Neural progenitor cell (in vitro differentiated cells): ENCODE results near the gene ARPC4. TPM values are rescaled to one million over a fixed set of nuclear protein-coding genes. Genes with fewer than 3 reads are reported as not detected.

Experiments
- DNase-seq: peaks from one replicate; pipeline ENCODE4 v3.0.0-alpha.2; 2016; ENCODE audit warnings: low spot score
- H2AFZ ChIP-seq: fragments of 200-600 bp; sonication (generic); replicated peaks from 2 replicates; pipeline ENCODE4 v1.6.1; 2016; ENCODE audit warnings: antibody characterized with exemption
- H3F3A ChIP-seq: fragments of 200-600 bp; sonication (generic); 2 replicates; pipeline ENCODE4 v1.6.1; 2016; ENCODE audit warnings: antibody characterized with exemption, low read depth
- H3K27ac ChIP-seq: fragments of 200-600 bp; sonication (generic); 2 replicates; pipeline ENCODE4 v1.5.1; 2016; ENCODE audit warnings: mild to moderate bottlenecking
- H3K27me3 ChIP-seq: fragments of 200-600 bp; sonication (generic); 2 replicates; pipeline ENCODE4 v1.6.1; 2016; ENCODE audit warnings: mild to moderate bottlenecking, moderate library complexity
- H3K36me3 ChIP-seq: fragments of 200-600 bp; sonication (generic); 2 replicates; pipeline ENCODE4 v1.5.1; 2016
- H3K4me1 ChIP-seq: fragments of 200-600 bp; sonication (generic); 2 replicates; pipeline ENCODE4 v1.6.1; 2016; ENCODE audit warnings: mixed run types
- H3K4me2 ChIP-seq: fragments of 200-600 bp; sonication (generic); 2 replicates; pipeline ENCODE4 v1.6.1; 2016
- H3K4me3 ChIP-seq: fragments of 200-600 bp; sonication (generic); 2 replicates; pipeline ENCODE4 v1.5.1; 2016
- H3K79me2 ChIP-seq: fragments of 200-600 bp; sonication (generic); 2 replicates; pipeline ENCODE4 v1.6.1; 2016; ENCODE audit warnings: low read depth
- H3K9ac ChIP-seq: fragments of 200-600 bp; sonication (generic); 2 replicates; pipeline ENCODE4 v1.6.1; 2016
- H3K9me3 ChIP-seq: fragments of 200-600 bp; sonication (generic); 2 replicates; pipeline ENCODE4 v1.5.1; 2016; ENCODE audit warnings: low read depth
- H4K20me1 ChIP-seq: fragments of 200-600 bp; sonication (generic); 2 replicates; pipeline ENCODE4 v1.6.1; 2016; ENCODE audit warnings: low read depth
- H3K27ac Mint-ChIP-seq: 3 replicates; pipeline ENCODE4 v1.8.0; 2021; ENCODE audit warnings: mixed read lengths
- H3K27me3 Mint-ChIP-seq: 2 replicates; pipeline ENCODE4 v1.8.0; 2022; ENCODE audit warnings: low read depth, mild to moderate bottlenecking, inconsistent platforms, moderate library complexity, mixed read lengths; ENCODE audit not compliant: insufficient read depth
- H3K36me3 Mint-ChIP-seq: 3 replicates; pipeline ENCODE4 v1.8.0; 2021; ENCODE audit warnings: mixed read lengths
- H3K4me1 Mint-ChIP-seq: 3 replicates; pipeline ENCODE4 v1.8.0; 2021; ENCODE audit warnings: mixed read lengths
- H3K4me3 Mint-ChIP-seq: 3 replicates; pipeline ENCODE4 v1.8.0; 2021; ENCODE audit warnings: mild to moderate bottlenecking, moderate library complexity, mixed read lengths
- H3K9me3 Mint-ChIP-seq: 3 replicates; pipeline ENCODE4 v1.8.0; 2020; ENCODE audit warnings: mixed read lengths
- EZH2 ChIP-seq: fragments of 200-600 bp; sonication (generic); IDR thresholded peaks from 2 replicates; pipeline ENCODE4 v1.6.1; 2017; ENCODE audit warnings: antibody characterized with exemption, mild to moderate bottlenecking, moderate library complexity
- EZH2phosphoT487 ChIP-seq: fragments of 200-600 bp; sonication (generic); IDR thresholded peaks from 2 replicates; pipeline ENCODE4 v1.6.1; 2017; ENCODE audit warnings: antibody characterized with exemption
- total RNA-seq: library from RNA; depleted of rRNA; stranded (reverse); fragments of >200 nt; gene quantifications from 2 replicates; pipeline ENCODE4 v1.2.3, GENCODE V29; 2015; ENCODE audit warnings: low replicate concordance
- TF ChIP-seq, protein P1 (sequence below): fragments of 200-600 bp; sonication (generic); IDR thresholded peaks from 2 replicates; pipeline ENCODE4 v1.5.1; 2017; ENCODE audit warnings: antibody characterized with exemption, mild to moderate bottlenecking

The ARPC4 gene
- total RNA-seq, 1 donor from 2014 or later = 126 TPM

DNA sequence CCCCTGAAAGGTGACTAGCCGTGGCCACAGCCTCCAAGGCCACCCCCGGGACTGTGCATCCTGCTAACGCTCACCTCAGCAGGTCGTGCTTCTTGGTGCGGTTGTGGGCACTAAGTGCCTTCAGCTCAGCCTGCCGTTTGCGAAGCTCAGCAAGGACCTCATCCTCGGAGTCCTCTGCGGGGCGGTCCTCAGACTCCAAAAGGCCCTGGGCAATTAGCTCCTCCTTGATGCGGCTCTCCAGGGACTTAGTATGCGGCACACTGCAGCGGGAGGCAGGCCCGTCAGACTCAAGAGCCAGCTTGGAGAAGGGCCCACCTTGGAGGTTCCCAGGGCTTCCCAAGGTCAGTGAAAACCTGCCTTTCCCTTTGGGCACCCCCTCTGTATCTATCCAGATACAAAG, 8.9 kb upstream of the ARPC4 start:
- H3K4me1 ChIP-seq = no peaks in the 10 kb centered on the region
- H3K36me3 Mint-ChIP-seq = peaks cover 26% of the 10 kb centered on the region
- H4K20me1 ChIP-seq = no peaks in the 10 kb centered on the region
- DNase-seq = no peak
- no peaks in the 10 kb centered on the region for H3K9me3 Mint-ChIP-seq
- no peak overlapping the region for H3K4me3 Mint-ChIP-seq
- H3K36me3 ChIP-seq = peaks cover 10% of the 10 kb centered on the region
- TF ChIP-seq EZH2 = no peak
- TF ChIP-seq, protein P1, sequence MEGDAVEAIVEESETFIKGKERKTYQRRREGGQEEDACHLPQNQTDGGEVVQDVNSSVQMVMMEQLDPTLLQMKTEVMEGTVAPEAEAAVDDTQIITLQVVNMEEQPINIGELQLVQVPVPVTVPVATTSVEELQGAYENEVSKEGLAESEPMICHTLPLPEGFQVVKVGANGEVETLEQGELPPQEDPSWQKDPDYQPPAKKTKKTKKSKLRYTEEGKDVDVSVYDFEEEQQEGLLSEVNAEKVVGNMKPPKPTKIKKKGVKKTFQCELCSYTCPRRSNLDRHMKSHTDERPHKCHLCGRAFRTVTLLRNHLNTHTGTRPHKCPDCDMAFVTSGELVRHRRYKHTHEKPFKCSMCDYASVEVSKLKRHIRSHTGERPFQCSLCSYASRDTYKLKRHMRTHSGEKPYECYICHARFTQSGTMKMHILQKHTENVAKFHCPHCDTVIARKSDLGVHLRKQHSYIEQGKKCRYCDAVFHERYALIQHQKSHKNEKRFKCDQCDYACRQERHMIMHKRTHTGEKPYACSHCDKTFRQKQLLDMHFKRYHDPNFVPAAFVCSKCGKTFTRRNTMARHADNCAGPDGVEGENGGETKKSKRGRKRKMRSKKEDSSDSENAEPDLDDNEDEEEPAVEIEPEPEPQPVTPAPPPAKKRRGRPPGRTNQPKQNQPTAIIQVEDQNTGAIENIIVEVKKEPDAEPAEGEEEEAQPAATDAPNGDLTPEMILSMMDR = no peak
- no peak for TF ChIP-seq EZH2phosphoT487
- no peaks in the 10 kb centered on the region for H3K4me1 Mint-ChIP-seq
- peaks cover 7% of the 10 kb centered on the region for H3F3A ChIP-seq
- no peak overlapping the region for H2AFZ ChIP-seq
- H3K27ac Mint-ChIP-seq = no peak overlapping the region
- no peak overlapping the region for H3K27ac ChIP-seq
- no peak overlapping the region for H3K4me2 ChIP-seq
- no peaks in the 10 kb centered on the region for H3K27me3 ChIP-seq
- H3K27me3 Mint-ChIP-seq = no peaks in the 10 kb centered on the region
- H3K9ac ChIP-seq = no peak overlapping the region
- H3K79me2 ChIP-seq = no peaks in the 10 kb centered on the region
- no peak overlapping the region for H3K4me3 ChIP-seq
- no peaks in the 10 kb centered on the region for H3K9me3 ChIP-seq

DNA sequence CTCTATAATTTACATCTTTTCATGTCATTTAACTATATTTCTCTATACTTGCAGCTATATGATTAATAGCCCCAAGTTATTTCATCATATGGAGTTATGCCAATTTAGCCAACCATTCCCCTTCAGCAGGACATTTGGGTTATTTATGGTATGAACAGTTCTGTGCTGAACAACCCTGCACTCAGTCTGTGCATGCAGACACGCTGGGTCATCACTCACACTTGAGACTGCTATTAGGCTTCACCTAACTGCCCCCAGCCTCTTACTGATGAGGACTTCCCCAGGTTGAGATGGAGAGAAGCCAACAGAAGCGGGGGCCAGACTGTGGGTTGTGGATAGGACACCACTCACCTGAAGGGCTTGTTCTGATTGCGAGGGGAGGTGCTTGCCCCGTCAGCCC, 7.9 kb upstream of the ARPC4 start:
- Mint-ChIP-seq H3K4me3 (no peak overlapping the region), H3K9me3 (no peaks in the 10 kb centered on the region), H3K4me1 (no peaks in the 10 kb centered on the region), H3K27me3 (no peaks in the 10 kb centered on the region), H3K36me3 (peaks cover 30% of the 10 kb centered on the region), H3K27ac (no peak overlapping the region)
- Histone ChIP-seq H3K27ac (no peak overlapping the region), H3K27me3 (no peaks in the 10 kb centered on the region), H3K4me3 (no peak overlapping the region), H3K9ac (no peak overlapping the region), H3F3A (peaks cover 7% of the 10 kb centered on the region), H4K20me1 (no peaks in the 10 kb centered on the region), H2AFZ (no peak overlapping the region), H3K36me3 (peaks cover 10% of the 10 kb centered on the region), H3K4me2 (no peak overlapping the region), H3K9me3 (no peaks in the 10 kb centered on the region), H3K4me1 (no peaks in the 10 kb centered on the region), H3K79me2 (no peaks in the 10 kb centered on the region)
- DNase-seq = no peak
- TF ChIP-seq EZH2 (no peak), EZH2phosphoT487 (no peak)
- TF ChIP-seq, protein P1 = no peak

DNA sequence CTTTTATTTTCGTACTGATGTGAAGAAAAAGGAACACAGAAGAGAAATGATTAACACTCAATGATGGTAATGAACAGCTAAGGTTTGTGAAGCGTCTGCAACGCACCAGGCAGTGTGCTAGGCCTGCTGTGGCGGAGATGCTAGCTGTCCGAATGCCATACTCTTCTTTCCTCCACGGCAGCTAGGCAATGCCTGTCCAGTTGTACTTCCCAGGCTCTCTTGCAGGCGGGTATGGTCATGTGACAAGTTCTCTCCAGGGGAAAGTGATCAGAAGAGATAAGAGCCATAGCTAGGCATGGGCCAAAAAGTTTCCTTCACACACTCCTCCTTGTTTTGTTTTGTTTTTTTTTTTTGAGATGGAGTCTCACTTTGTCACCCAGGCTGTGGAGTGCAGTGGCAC, 7.3 kb upstream of the ARPC4 start:
- peaks cover 7% of the 10 kb centered on the region for H3F3A ChIP-seq
- no peak overlapping the region for H3K9ac ChIP-seq
- H3K4me3 Mint-ChIP-seq = no peak overlapping the region
- H3K79me2 ChIP-seq = peaks cover 1% of the 10 kb centered on the region
- no peak overlapping the region for H3K4me2 ChIP-seq
- H3K36me3 ChIP-seq = peaks cover 10% of the 10 kb centered on the region
- no peaks in the 10 kb centered on the region for H3K4me1 Mint-ChIP-seq
- no peaks in the 10 kb centered on the region for H3K4me1 ChIP-seq
- H2AFZ ChIP-seq = no peak overlapping the region
- TF ChIP-seq, protein P1 = no peak
- no peaks in the 10 kb centered on the region for H3K9me3 Mint-ChIP-seq
- no peak for DNase-seq
- H3K27ac ChIP-seq = no peak overlapping the region
- no peaks in the 10 kb centered on the region for H4K20me1 ChIP-seq
- H3K4me3 ChIP-seq = no peak overlapping the region
- no peaks in the 10 kb centered on the region for H3K27me3 Mint-ChIP-seq
- H3K9me3 ChIP-seq = no peaks in the 10 kb centered on the region
- no peaks in the 10 kb centered on the region for H3K27me3 ChIP-seq
- H3K27ac Mint-ChIP-seq = peak overlapping the region; percentile 21
- H3K36me3 Mint-ChIP-seq = peaks cover 35% of the 10 kb centered on the region
